Measurements from ENCODE around the gene DENND4A.

- TF ChIP-seq CTCF (IDR thresholded peaks at IDR 0.05; ENCODE audit: insufficient read depth, low read depth, low read length) (no peak), EZH2 (IDR thresholded peaks at IDR 0.05; ENCODE audit: insufficient read depth, low read length) (no peak)
Observed at GRCh38 chr15:65633752-65634151, 158.3 kb downstream of the DENND4A start.
